NCI-H146 treated with DMSO at 0.1 percent for 48 hours (cell line): ENCODE measurements around the gene CCDC170.
"Not testable (repeated sequence)": the region's sequence is repeated elsewhere in the genome, so short reads cannot be mapped to it uniquely, and the experiment has no call there.

ENCODE experiments used
- DNase-seq: peaks from one replicate; lab custom pipeline; 2025; ENCODE audit not compliant: unreplicated experiment; lab: John Stamatoyannopoulos, UW

The CCDC170 gene

GRCh38 chr6:151493804-151494234, at the start of gene CCDC170:
Gene CCDC170 (plus strand): TSS chr6:151494017. CDS start chr6:151494129, 112 bp downstream.
- peak; percentile 12 for DNase-seq

- no peak for DNase-seq
These were observed 48.3 kb upstream of the CCDC170 start for GRCh38 chr6:151445482-151445881.

- no peak for DNase-seq
These were observed 46.6 kb upstream of the CCDC170 start for GRCh38 chr6:151447237-151447636.

- no peak for DNase-seq
These were observed 45.2 kb upstream of the CCDC170 start for GRCh38 chr6:151448623-151449022.

GRCh38 chr6:151450928-151451327, 42.9 kb upstream of the CCDC170 start:
- not testable (repeated sequence) for DNase-seq

GRCh38 chr6:151451417-151451949, 42.3 kb upstream of the CCDC170 start:
- no peak for DNase-seq

GRCh38 chr6:151451950-151452749, 41.7 kb upstream of the CCDC170 start, which contains the start of gene RMND1:
Gene RMND1 (minus strand): TSS chr6:151452126. CDS start chr6:151445811, 6,315 bp downstream.
- DNase-seq = peak; percentile 100

- peak; percentile 50 for DNase-seq
These were observed 40.9 kb upstream of the CCDC170 start for GRCh38 chr6:151452750-151453427.

GRCh38 chr6:151455751-151456398, 37.9 kb upstream of the CCDC170 start:
- not testable (repeated sequence) for DNase-seq

- DNase-seq = no peak
These were observed 32.1 kb upstream of the CCDC170 start for GRCh38 chr6:151461673-151462072.

GRCh38 chr6:151464702-151465101, 29.1 kb upstream of the CCDC170 start:
- no peak for DNase-seq

GRCh38 chr6:151475653-151476523, 17.9 kb upstream of the CCDC170 start:
- DNase-seq = peak; percentile 36

- no peak for DNase-seq
These were observed 16.1 kb upstream of the CCDC170 start for GRCh38 chr6:151477726-151478125.

GRCh38 chr6:151478670-151479069, 15.1 kb upstream of the CCDC170 start:
- no peak for DNase-seq

- no peak for DNase-seq
These were observed 12.0 kb upstream of the CCDC170 start for GRCh38 chr6:151481786-151482185.

- DNase-seq = no peak
These were observed 11.5 kb upstream of the CCDC170 start for GRCh38 chr6:151482290-151482689.

GRCh38 chr6:151483994-151484393, 9.8 kb upstream of the CCDC170 start:
- DNase-seq = no peak

- DNase-seq = no peak
These were observed 5.6 kb upstream of the CCDC170 start for GRCh38 chr6:151488226-151488625.

GRCh38 chr6:151490996-151491395, 2.8 kb upstream of the CCDC170 start:
- no peak for DNase-seq

- no peak for DNase-seq
These were observed 535 bp upstream of the CCDC170 start for GRCh38 chr6:151493161-151493803.
